ENCODE results near the gene LPAR1.

DNA sequence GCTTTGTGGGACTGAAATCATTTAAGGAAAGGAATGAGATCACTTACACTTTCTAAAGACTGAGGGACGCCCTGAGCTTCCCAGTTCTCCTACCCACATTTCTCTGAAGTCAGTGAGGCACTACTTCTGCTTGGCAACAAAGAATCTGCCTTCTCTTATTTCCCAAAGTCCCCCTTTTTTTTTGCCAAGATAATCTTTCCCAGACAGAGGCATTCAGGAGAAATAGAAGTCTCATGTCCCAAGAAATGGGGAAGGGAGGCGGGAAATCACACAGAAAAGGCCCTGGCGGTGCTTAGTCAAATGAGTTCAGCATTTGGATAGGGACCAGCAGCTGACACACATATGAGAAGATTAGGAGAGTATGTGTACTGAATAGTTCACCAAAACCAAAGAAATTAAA is 210.0 kb downstream of the LPAR1 start:
- TF ChIP-seq, protein P1, sequence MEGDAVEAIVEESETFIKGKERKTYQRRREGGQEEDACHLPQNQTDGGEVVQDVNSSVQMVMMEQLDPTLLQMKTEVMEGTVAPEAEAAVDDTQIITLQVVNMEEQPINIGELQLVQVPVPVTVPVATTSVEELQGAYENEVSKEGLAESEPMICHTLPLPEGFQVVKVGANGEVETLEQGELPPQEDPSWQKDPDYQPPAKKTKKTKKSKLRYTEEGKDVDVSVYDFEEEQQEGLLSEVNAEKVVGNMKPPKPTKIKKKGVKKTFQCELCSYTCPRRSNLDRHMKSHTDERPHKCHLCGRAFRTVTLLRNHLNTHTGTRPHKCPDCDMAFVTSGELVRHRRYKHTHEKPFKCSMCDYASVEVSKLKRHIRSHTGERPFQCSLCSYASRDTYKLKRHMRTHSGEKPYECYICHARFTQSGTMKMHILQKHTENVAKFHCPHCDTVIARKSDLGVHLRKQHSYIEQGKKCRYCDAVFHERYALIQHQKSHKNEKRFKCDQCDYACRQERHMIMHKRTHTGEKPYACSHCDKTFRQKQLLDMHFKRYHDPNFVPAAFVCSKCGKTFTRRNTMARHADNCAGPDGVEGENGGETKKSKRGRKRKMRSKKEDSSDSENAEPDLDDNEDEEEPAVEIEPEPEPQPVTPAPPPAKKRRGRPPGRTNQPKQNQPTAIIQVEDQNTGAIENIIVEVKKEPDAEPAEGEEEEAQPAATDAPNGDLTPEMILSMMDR (IDR thresholded peaks at IDR 0.05 in 8 of 11, conservative IDR thresholded peaks at IDR 0.05 in 3 of 11) = no peak
- no peak for TF ChIP-seq POLR2A (IDR thresholded peaks at IDR 0.05)
